K562 (cell line): ENCODE measurements around the gene C1QTNF3. TPM values are rescaled to one million over a fixed set of nuclear protein-coding genes. Genes with fewer than 3 reads are reported as not detected.

Experiments
- ATAC-seq: fragments of 200-7000 bp; cut with Tn5 transposase; 3 replicates; pipeline ENCODE4 v1.9.1; 2020; ENCODE audit warnings: moderate library complexity
- BruUV-seq: library from RNA; stranded (reverse); fragments of 400-500 nt; replicated peaks from 2 replicates; lab custom pipeline; 2021; lab: Mats Ljungman, UMichigan
- CTCF ChIA-PET: fragments of 300-600 bp; formaldehyde crosslinking; extraction: SDS; loops from one replicate; lab custom pipeline; 2021; ENCODE audit warnings: low intra/inter-chr PET ratio; lab: Yijun Ruan, JAX
- POLR2A ChIA-PET: fragments of 300-600, 350-650 bp; sonication (Branson Sonifier 250); formaldehyde crosslinking; extraction: SDS; loops from one replicate; lab custom pipeline; 2021; ENCODE audit warnings: antibody characterized with exemption, inconsistent platforms; lab: Yijun Ruan, JAX
- DNase-seq, 4 experiments: peaks; one replicate each; pipeline versions ENCODE4 v3.0.0 to v3.0.0-alpha.2; 2011 to 2018; ENCODE audit warnings: low spot score in 3 of 4, mixed read lengths in 3 of 4; ENCODE audit errors: extremely low read depth in 1 of 4
- FAIRE-seq: peaks from 2 replicates; lab custom pipeline; 2011; peaks lifted over from hg19 to GRCh38; lab: Jason Lieb, UNC
- H2AFZ ChIP-seq: 2 replicates; pipeline ENCODE4 v1.6.0; 2011; ENCODE audit warnings: low read depth, low read length, control low read depth, inconsistent platforms
- H3K27ac ChIP-seq: fragments of 200-600 bp; 3 replicates; pipeline ENCODE4 v1.8.0; 2011; ENCODE audit warnings: low read depth, mild to moderate bottlenecking, control low read depth, inconsistent platforms, low read length, moderate library complexity, mixed read lengths; ENCODE audit errors: extremely low read depth
- H3K27me3 ChIP-seq, 2 experiments: fragments of 300-600 bp in 1 of 2; 2 replicates in 1 of 2; 3 replicates in 1 of 2; pipeline versions ENCODE4 v1.6.0 to v1.8.0; 2011; ENCODE audit warnings: inconsistent platforms in 2 of 2, low read length in 2 of 2, mild to moderate bottlenecking in 1 of 2, mixed read lengths in 1 of 2, moderate library complexity in 1 of 2; ENCODE audit not compliant: control insufficient read depth in 2 of 2, insufficient read depth in 2 of 2
- H3K36me3 ChIP-seq: fragments of 300-600 bp; 3 replicates; pipeline ENCODE4 v1.8.0; 2011; ENCODE audit warnings: mild to moderate bottlenecking, low read length, inconsistent platforms; ENCODE audit not compliant: control insufficient read depth, insufficient read depth
- H3K4me1 ChIP-seq, 2 experiments: fragments of 200-600 bp in 1 of 2; replicated peaks in 1 of 2; 2 replicates in 1 of 2; 3 replicates in 1 of 2; pipeline versions ENCODE4 v1.5.1 to v1.8.0; 2011; ENCODE audit warnings: inconsistent platforms in 2 of 2, low read length in 2 of 2, mild to moderate bottlenecking in 1 of 2, mixed read lengths in 1 of 2, moderate library complexity in 1 of 2; ENCODE audit not compliant: control insufficient read depth in 2 of 2, insufficient read depth in 2 of 2
- H3K4me2 ChIP-seq: 2 replicates; pipeline ENCODE4 v1.6.1; 2011; ENCODE audit warnings: low read length, control low read depth, inconsistent platforms, mixed read lengths; ENCODE audit not compliant: insufficient read depth
- H3K4me3 ChIP-seq: fragments of 200-600 bp; sonication (generic), shearing (Covaris generic); 2 replicates; pipeline ENCODE4 v1.5.1; 2016; ENCODE audit warnings: control low read depth, inconsistent platforms
- H3K79me2 ChIP-seq: fragments of 200-600 bp; 3 replicates; pipeline ENCODE4 v1.8.0; 2011; ENCODE audit warnings: low read length, inconsistent platforms; ENCODE audit not compliant: control insufficient read depth, insufficient read depth
- H3K9ac ChIP-seq, 2 experiments: 2 replicates each; pipeline versions ENCODE4 v1.6.0 to v1.6.1; 2011; ENCODE audit warnings: low read depth in 2 of 2, low read length in 2 of 2, control low read depth in 1 of 2, inconsistent platforms in 1 of 2, mild to moderate bottlenecking in 1 of 2, mixed read lengths in 1 of 2; ENCODE audit not compliant: insufficient read depth in 1 of 2
- H3K9me1 ChIP-seq: one replicate; pipeline ENCODE4 v1.6.0; 2011; ENCODE audit warnings: inconsistent platforms, mild to moderate bottlenecking, low read length, moderate library complexity; ENCODE audit not compliant: control insufficient read depth, insufficient read depth
- H3K9me3 ChIP-seq: replicated peaks from 2 replicates; pipeline ENCODE4 v1.5.1; 2011; ENCODE audit warnings: low read depth, low read length, inconsistent platforms; ENCODE audit not compliant: control insufficient read depth, insufficient read depth
- H4K20me1 ChIP-seq: replicated peaks from 2 replicates; pipeline ENCODE4 v1.6.1; 2011; ENCODE audit warnings: low read length, inconsistent platforms, mixed read lengths; ENCODE audit not compliant: control insufficient read depth, insufficient read depth
- CAMTA2 ChIP-seq: fragments of 250-450 bp; sonication (Bioruptor Pico); conservative IDR thresholded peaks from 2 replicates; pipeline ENCODE4 v1.5.1; 2022
- HNRNPK ChIP-seq: fragments of 200-400 bp; formaldehyde crosslinking; IDR thresholded peaks from one replicate; pipeline ENCODE4 v1.6.1; 2018; ENCODE audit warnings: mild to moderate bottlenecking, low read depth, low read length; ENCODE audit not compliant: poor library complexity, severe bottlenecking
- IFI16 ChIP-seq: fragments of 250-450 bp; sonication (Bioruptor Pico); IDR thresholded peaks from 2 replicates; pipeline ENCODE4 v2.1.2; 2022; ENCODE audit warnings: mild to moderate bottlenecking, inconsistent platforms
- L3MBTL2 ChIP-seq: fragments of 450-650 bp; IDR thresholded peaks from 2 replicates; pipeline ENCODE4 v1.6.1; 2016; ENCODE audit warnings: mild to moderate bottlenecking, moderate library complexity
- PCBP2 ChIP-seq: fragments of 200-400 bp; formaldehyde crosslinking; IDR thresholded peaks from 2 replicates; pipeline ENCODE4 v1.6.1; 2018; ENCODE audit warnings: low read length, low read depth, mild to moderate bottlenecking, moderate library complexity; ENCODE audit not compliant: poor library complexity, severe bottlenecking
- PHB2 ChIP-seq: fragments of 450-650 bp; IDR thresholded peaks from 2 replicates; pipeline ENCODE4 v1.6.1; 2017; ENCODE audit warnings: low read depth
- ZNF444 ChIP-seq: fragments of 250-450 bp; sonication (Bioruptor Pico); IDR thresholded peaks from 2 replicates; pipeline ENCODE4 v1.4.0; 2020; ENCODE audit warnings: mild to moderate bottlenecking, moderate library complexity
- ZNF75A ChIP-seq: fragments of 450-650 bp; formaldehyde crosslinking; IDR thresholded peaks from 2 replicates; pipeline ENCODE4 v1.4.0; 2020; ENCODE audit warnings: mild to moderate bottlenecking
- WGBS: fragments of 100-300 bp; shearing (Covaris generic); methylation state at CpG from one replicate; pipeline ENCODE4 v1.1.6; 2016; ENCODE audit warnings: low coverage, mixed read lengths; ENCODE audit not compliant: insufficient coverage; ENCODE audit errors: missing lambda C conversion rate; 5-methylcytosine and 5-hydroxymethylcytosine counted together
- in situ Hi-C: fragments of 300-500 bp; cut with MboI; formaldehyde crosslinking; loops from 4 replicates; pipeline ENCODE4 v1.15.0; 2018; ENCODE audit warnings: inconsistent platforms, mixed read lengths
- intact Hi-C: fragments of 100-400 bp; cut with micrococcal nuclease; formaldehyde crosslinking; loops from 2 replicates; pipeline ENCODE4 v1.14.2; 2022
- polyA plus RNA-seq, 8 experiments: library from polyadenylated mRNA; depleted of rRNA in 4 of 8; stranded (reverse) in 5 of 8; unstranded in 3 of 8; fragments of >200 nt; fragmentation: Nextera tagmentation in 2 of 8; fragmentation: Illumina TruSeq in 1 of 8; extraction: Ambion mirVana in 2 of 8; extraction: Trizol in 1 of 8; gene quantifications; 2 replicates each; pipeline versions ENCODE4 v1.2.1 to v1.2.3, GENCODE V29; 2011 to 2014; ENCODE audit warnings: inconsistent platforms in 1 of 8, missing spikeins in 1 of 8
- total RNA-seq, 7 experiments: library from RNA; depleted of rRNA in 6 of 7; stranded (reverse); fragments of >200 nt in 6 of 7; fragmentation: Illumina TruSeq in 2 of 7; extraction: Trizol in 2 of 7; gene quantifications; 2 replicates each; pipeline versions ENCODE4 v1.2.1 to v1.2.3, GENCODE V29; 2011 to 2021; ENCODE audit warnings: low replicate concordance in 1 of 7
- TF ChIP-seq, protein P1 (sequence below), 2 experiments: fragments of 450-650 bp; IDR thresholded peaks; 2 replicates each; pipeline ENCODE4 v1.6.1; 2018; ENCODE audit warnings: mild to moderate bottlenecking in 2 of 2, low read depth in 1 of 2; ENCODE audit not compliant: partially characterized antibody in 2 of 2

Gene C1QTNF3
- total and polyA plus RNA-seq, 9 of the 15 experiments (the other 6 are each of a cell fraction or from before 2014, with no cell fraction given) = 0.51 to 3.3 (median 2.0) TPM

DNA sequence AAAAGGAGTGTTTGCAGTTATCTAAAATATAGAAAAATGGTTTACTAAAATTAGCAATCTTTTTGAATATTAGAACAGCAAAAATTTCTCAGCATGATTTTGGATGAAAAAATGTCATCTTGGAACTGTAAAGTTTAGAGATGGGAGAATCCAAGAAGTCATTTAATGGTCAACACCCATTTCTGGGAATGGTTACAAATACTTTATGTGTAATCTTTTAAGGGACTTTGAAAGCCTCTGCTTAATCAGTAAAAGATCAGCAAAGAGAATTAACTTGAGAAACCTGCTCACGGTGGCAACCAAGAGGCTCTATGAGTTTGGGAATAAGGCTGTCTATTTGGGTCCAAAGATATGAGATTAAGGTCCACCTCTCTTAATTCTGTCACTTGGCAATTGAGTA, 13.0 kb downstream of the C1QTNF3 start (continued):
- TF ChIP-seq L3MBTL2 = no peak
- TF ChIP-seq ZNF444 = no peak
- TF ChIP-seq IFI16 (CRISPR knock-in tag) = no peak
- TF ChIP-seq, all 486 proteins: peak for 0

DNA sequence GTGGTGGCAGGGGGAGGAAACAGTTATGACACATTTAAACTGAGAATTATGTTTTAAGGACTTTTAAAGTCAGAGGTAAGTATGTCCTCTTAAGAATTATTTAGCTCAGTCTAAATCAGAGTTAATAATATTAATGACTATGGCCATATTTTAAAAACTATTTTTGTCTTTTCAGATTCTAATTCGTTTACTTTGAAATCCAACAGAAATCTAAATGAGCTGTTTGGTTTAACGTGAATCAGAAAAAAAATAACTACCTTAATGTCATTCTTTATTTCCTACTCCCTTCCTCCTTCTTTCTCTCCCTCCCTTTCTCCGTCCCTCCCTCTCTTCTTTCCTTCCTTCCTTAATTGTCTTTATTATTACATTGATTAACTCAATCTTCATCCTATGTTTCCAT, 14.7 kb downstream of the C1QTNF3 start:
- DNase-seq (no peak), ATAC-seq (no peak), FAIRE-seq (no peak)
- no TSS peak for BruUV-seq
- ChIA-PET POLR2A (interaction anchor here (0.9 kb wide), 1 partner anchor 11 kb away, joined by 4 read pairs; no protein-coding TSS in a partner anchor), CTCF (no interaction called here)
- H4K20me1 ChIP-seq = no peaks in the 10 kb centered on the region
- WGBS = 33% methylated on average over 3 of the region's 3 CpGs
- TF ChIP-seq ZNF75A (no peak), HNRNPK (peak; percentile 60), PCBP2 (peak; percentile 72), PHB2 (no peak), CAMTA2 (CRISPR knock-in tag) (no peak)
- TF ChIP-seq, protein P1, sequence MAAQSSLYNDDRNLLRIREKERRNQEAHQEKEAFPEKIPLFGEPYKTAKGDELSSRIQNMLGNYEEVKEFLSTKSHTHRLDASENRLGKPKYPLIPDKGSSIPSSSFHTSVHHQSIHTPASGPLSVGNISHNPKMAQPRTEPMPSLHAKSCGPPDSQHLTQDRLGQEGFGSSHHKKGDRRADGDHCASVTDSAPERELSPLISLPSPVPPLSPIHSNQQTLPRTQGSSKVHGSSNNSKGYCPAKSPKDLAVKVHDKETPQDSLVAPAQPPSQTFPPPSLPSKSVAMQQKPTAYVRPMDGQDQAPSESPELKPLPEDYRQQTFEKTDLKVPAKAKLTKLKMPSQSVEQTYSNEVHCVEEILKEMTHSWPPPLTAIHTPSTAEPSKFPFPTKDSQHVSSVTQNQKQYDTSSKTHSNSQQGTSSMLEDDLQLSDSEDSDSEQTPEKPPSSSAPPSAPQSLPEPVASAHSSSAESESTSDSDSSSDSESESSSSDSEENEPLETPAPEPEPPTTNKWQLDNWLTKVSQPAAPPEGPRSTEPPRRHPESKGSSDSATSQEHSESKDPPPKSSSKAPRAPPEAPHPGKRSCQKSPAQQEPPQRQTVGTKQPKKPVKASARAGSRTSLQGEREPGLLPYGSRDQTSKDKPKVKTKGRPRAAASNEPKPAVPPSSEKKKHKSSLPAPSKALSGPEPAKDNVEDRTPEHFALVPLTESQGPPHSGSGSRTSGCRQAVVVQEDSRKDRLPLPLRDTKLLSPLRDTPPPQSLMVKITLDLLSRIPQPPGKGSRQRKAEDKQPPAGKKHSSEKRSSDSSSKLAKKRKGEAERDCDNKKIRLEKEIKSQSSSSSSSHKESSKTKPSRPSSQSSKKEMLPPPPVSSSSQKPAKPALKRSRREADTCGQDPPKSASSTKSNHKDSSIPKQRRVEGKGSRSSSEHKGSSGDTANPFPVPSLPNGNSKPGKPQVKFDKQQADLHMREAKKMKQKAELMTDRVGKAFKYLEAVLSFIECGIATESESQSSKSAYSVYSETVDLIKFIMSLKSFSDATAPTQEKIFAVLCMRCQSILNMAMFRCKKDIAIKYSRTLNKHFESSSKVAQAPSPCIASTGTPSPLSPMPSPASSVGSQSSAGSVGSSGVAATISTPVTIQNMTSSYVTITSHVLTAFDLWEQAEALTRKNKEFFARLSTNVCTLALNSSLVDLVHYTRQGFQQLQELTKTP (IDR thresholded peaks at IDR 0.05; ENCODE audit: low read depth in 1 of 2, partially characterized antibody in 2 of 2) = no peak
- H3K4me3 ChIP-seq = no peak overlapping the region
- H3K9ac ChIP-seq = no peak overlapping the region
- no peaks in the 10 kb centered on the region for H3K36me3 ChIP-seq
- no peak overlapping the region for H2AFZ ChIP-seq
- no peaks in the 10 kb centered on the region for H3K9me3 ChIP-seq
- in situ Hi-C loops = no loop called here
- intact Hi-C loops = no loop called here
- H3K79me2 ChIP-seq = no peaks in the 10 kb centered on the region
- no peaks in the 10 kb centered on the region for H3K9me1 ChIP-seq
- no peak overlapping the region for H3K27ac ChIP-seq
- no peaks in the 10 kb centered on the region for H3K27me3 ChIP-seq
- H3K4me2 ChIP-seq = no peak overlapping the region
- H3K4me1 ChIP-seq = no peaks in the 10 kb centered on the region
